OCI-LY7 (cell line): ENCODE data around the gene PIM3. TPM values are rescaled to one million over a fixed set of nuclear protein-coding genes. Genes with fewer than 3 reads are reported as not detected.

ENCODE experiments used
- BruUV-seq: library from RNA; stranded (reverse); fragments of 400-500 nt; replicated peaks from 2 replicates; lab custom pipeline; 2021; lab: Mats Ljungman, UMichigan
- CTCF ChIA-PET: fragments of 300-600 bp; sonication (Branson Sonifier 250); formaldehyde crosslinking; loops from one replicate; lab custom pipeline; 2022; ENCODE audit warnings: antibody characterized with exemption; ENCODE audit not compliant: unreplicated experiment; lab: Charles Lee
- POLR2A ChIA-PET: fragments of 300-600 bp; sonication (Branson Sonifier 250); formaldehyde crosslinking; loops from one replicate; lab custom pipeline; 2022; ENCODE audit warnings: antibody characterized with exemption; lab: Charles Lee
- DNase-seq: peaks from one replicate; pipeline ENCODE4 v3.0.0-alpha.2; 2015; ENCODE audit warnings: low spot score
- H2AFZ ChIP-seq: fragments of 200-600 bp; sonication (generic), shearing (Covaris generic); 2 replicates; pipeline ENCODE4 v1.6.1; 2014; ENCODE audit warnings: mild to moderate bottlenecking, antibody characterized with exemption, low read length, moderate library complexity
- H3K27ac ChIP-seq: fragments of 200-600 bp; sonication (generic); 2 replicates; pipeline ENCODE4 v1.5.1; 2014; ENCODE audit warnings: mixed run types, low read depth, mild to moderate bottlenecking, moderate library complexity, low read length, inconsistent platforms; ENCODE audit not compliant: poor library complexity, severe bottlenecking
- H3K36me3 ChIP-seq: fragments of 200-600 bp; sonication (generic); 2 replicates; pipeline ENCODE4 v1.6.1; 2014; ENCODE audit warnings: mild to moderate bottlenecking, antibody characterized with exemption, low read length, moderate library complexity, mixed read lengths; ENCODE audit not compliant: insufficient read depth
- H3K4me1 ChIP-seq: fragments of 200-600 bp; sonication (generic); 2 replicates; pipeline ENCODE4 v1.5.1; 2014; ENCODE audit warnings: mild to moderate bottlenecking, low read length; ENCODE audit not compliant: insufficient read depth, poor library complexity, severe bottlenecking
- H3K4me2 ChIP-seq: fragments of 200-600 bp; sonication (generic); 2 replicates; pipeline ENCODE4 v1.6.1; 2014; ENCODE audit warnings: mild to moderate bottlenecking, low read length
- H3K4me3 ChIP-seq: fragments of 200-600 bp; sonication (generic); 2 replicates; pipeline ENCODE4 v1.5.1; 2014; ENCODE audit warnings: mild to moderate bottlenecking, low read depth, low read length; ENCODE audit not compliant: poor library complexity, severe bottlenecking
- H3K79me2 ChIP-seq: fragments of 200-600 bp; sonication (generic); 2 replicates; pipeline ENCODE4 v1.6.1; 2016; ENCODE audit warnings: low read depth, mild to moderate bottlenecking, low read length, moderate library complexity, mixed read lengths; ENCODE audit not compliant: insufficient read depth
- H3K9me2 ChIP-seq: fragments of 200-600 bp; sonication (generic); 2 replicates; pipeline ENCODE4 v1.6.1; 2016; ENCODE audit warnings: mild to moderate bottlenecking, low read length, mixed read lengths; ENCODE audit not compliant: insufficient read depth
- H3K9me3 ChIP-seq: fragments of 200-600 bp; sonication (generic); 2 replicates; pipeline ENCODE4 v1.6.1; 2014; ENCODE audit warnings: mild to moderate bottlenecking, mixed run types, low read length, mixed read lengths
- H4K20me1 ChIP-seq: fragments of 200-600 bp; sonication (generic); 2 replicates; pipeline ENCODE4 v1.6.1; 2014; ENCODE audit warnings: mild to moderate bottlenecking, antibody characterized with exemption, low read length, moderate library complexity, mixed read lengths; ENCODE audit not compliant: insufficient read depth
- CTCF ChIP-seq: fragments of 200-600 bp; sonication (generic); conservative IDR thresholded peaks from 2 replicates; pipeline ENCODE4 v1.5.1; 2014; ENCODE audit warnings: mild to moderate bottlenecking, antibody characterized with exemption, low read length, moderate library complexity, mixed read lengths
- EZH2phosphoT487 ChIP-seq: fragments of 200-600 bp; sonication (generic); IDR thresholded peaks from 2 replicates; pipeline ENCODE4 v1.6.1; 2018; ENCODE audit warnings: low read depth, borderline replicate concordance, mild to moderate bottlenecking, mixed run types, antibody characterized with exemption, low read length, moderate library complexity, mixed read lengths
- intact Hi-C: fragments of 100-400 bp; cut with micrococcal nuclease; formaldehyde crosslinking; loops from one replicate; pipeline ENCODE4 v1.10.0; 2022; ENCODE audit not compliant: unreplicated experiment
- total RNA-seq, 2 experiments: library from RNA; depleted of rRNA in 1 of 2; stranded (reverse); fragments of >200 nt in 1 of 2; shearing (Covaris generic) in 1 of 2; gene quantifications; 2 replicates each; pipeline ENCODE4 v1.2.3, GENCODE V29; 2014 to 2022

The PIM3 gene
- total RNA-seq, 2 experiments from 2014 or later = 60.5 to 81.7 TPM

- intact Hi-C loops = no loop called here
- Histone ChIP-seq H3K9me2 (no peaks in the 10 kb centered on the region), H3K27ac (no peak overlapping the region), H3K79me2 (no peaks in the 10 kb centered on the region), H3K4me2 (peak overlapping the region; percentile 75; the same call in 1 of the 2 replicates), H3K4me1 (peaks cover 43% of the 10 kb centered on the region), H3K9me3 (no peaks in the 10 kb centered on the region), H2AFZ (no peak overlapping the region), H3K36me3 (no peaks in the 10 kb centered on the region), H3K4me3 (no peak overlapping the region), H4K20me1 (no peaks in the 10 kb centered on the region)
- DNase-seq = no peak
- CTCF ChIA-PET = no interaction called here
- no peak for TF ChIP-seq EZH2phosphoT487
- peak; percentile 80 for TF ChIP-seq CTCF
- no TSS peak for BruUV-seq
- POLR2A ChIA-PET = interaction anchor here (0.6 kb wide), 1 partner anchor 535 kb away, joined by 3 read pairs; no protein-coding TSS in a partner anchor
Observed at GRCh38 chr22:49923445-49923844, 37.1 kb upstream of the PIM3 start.

GRCh38 chr22:49924113-49924833, 36.3 kb upstream of the PIM3 start:
- DNase-seq = no peak
- Histone ChIP-seq H3K79me2 (no peaks in the 10 kb centered on the region), H3K9me2 (no peaks in the 10 kb centered on the region), H3K36me3 (no peaks in the 10 kb centered on the region), H3K27ac (no peak overlapping the region), H3K4me2 (peak overlapping the region; percentile 75), H4K20me1 (no peaks in the 10 kb centered on the region), H3K9me3 (no peaks in the 10 kb centered on the region), H3K4me3 (no peak overlapping the region), H2AFZ (no peak overlapping the region), H3K4me1 (peaks cover 38% of the 10 kb centered on the region)
- TF ChIP-seq CTCF (no peak), EZH2phosphoT487 (no peak)
- CTCF ChIA-PET = no interaction called here
- no TSS peak for BruUV-seq
- POLR2A ChIA-PET = interaction anchor here (0.6 kb wide), 1 partner anchor 536 kb away, joined by 3 read pairs; no protein-coding TSS in a partner anchor
- intact Hi-C loops = no loop called here
